ENCODE data around the gene KIAA1217.

KIAA1217 gene

DNA sequence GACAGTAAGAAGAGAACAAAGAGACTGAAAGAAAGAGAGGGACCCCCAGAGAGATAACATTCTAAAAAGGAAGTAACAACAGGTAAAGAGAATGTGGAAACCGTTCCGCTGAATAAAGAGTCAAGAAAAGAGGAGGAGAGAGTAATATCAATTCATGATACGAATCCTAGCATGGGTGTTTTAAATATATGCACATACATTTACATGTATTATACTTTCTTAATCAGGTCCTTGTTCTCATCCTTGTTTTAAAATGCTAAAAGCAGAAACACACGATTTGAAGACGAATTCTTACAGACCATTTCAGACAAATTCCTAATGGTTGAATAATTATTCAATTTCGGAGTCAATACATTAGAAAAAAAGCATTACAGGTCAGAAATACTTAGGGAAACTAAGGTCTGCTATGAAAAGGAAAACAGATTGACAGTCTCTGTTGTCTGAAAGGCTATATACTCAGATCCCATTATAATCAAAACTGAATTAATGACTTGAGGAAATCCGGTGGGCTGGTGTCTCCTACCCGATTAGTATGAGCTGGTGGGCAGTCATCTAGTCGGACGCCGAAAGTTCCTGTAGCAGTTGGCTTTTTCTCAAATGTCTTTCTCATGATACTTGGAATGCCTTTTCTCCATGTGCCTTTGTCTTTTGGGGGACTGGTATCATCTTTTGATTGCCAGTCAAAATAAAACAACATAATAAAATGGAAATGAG lies 387.4 kb downstream of the KIAA1217 start:
- no peak for DNase-seq

DNA sequence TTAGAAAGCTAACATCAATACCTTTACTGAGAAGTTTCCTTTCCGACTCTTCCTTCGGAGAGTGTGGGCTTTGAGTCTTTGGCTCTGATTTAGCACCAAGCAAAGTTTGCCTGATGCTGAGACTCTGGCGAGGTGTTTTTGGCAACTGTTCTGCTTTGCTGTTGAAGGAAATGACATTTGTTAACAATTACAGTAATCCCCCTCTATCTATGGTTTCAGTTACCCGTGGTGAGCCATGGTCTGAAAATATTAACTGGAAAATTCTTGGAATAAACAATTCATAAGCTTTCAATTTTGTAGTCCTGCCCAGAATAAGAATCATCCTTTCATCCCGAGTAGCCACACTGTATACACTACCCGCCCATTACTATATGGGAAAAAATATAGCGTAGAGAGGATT lies 388.5 kb downstream of the KIAA1217 start:
- no peak for DNase-seq
